ENCODE measurements around the gene CIRBP.

Gene CIRBP

DNA sequence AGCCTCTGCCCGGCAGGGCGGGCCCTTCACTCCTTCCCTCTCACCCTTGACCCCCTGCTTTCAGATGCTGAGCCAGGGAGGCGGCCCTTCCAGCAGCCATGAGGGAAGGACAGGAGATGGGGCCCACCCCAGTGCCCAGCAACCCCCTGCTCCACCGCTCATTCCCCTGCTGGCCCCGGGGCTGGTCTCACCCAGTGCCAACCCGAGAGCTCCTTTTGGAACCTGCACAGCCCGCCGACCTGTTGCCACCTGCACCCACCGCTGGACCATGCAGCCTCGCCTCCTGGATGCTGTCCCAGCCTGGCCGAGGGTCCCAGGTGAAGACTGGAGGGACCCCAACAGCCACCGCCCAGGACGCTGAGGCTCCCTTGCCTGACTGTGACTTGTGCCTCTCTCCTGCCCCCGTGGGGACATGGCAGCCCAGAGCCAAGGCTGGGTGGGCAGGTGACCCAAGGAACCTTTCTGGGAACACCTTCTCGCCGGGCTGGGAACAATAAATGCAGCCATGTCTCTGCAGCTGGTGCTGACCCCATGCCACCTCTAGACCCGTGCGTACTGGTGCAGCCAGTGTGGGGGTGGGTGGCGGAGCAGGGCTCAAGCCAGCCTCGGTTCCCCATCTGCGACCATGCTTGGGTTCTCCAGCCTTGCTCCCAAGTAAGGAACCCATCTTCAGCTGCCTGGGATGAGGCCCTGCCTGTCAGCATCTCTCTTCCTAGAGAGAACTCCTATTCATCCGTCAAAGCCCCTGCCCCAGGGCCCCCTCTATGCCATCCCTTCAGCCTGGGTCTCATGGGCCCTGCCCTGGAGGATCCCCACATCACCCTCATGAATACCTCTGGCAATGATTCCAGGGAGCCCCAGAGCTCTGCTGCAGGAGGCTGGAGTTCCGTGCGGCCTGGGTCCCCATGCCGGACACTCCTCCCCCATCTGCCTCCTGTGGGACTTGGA lies 9.9 kb downstream of the CIRBP start:
- DNase-seq (ENCODE audit: low read depth), result no peak

GRCh38 chr19:1279782-1280341 lies 10.7 kb downstream of the CIRBP start:
- DNase-seq (ENCODE audit: low read depth), result peak; percentile 72

- no peak for DNase-seq (ENCODE audit: low read depth)
Observed at GRCh38 chr19:1280636-1281568, 11.8 kb downstream of the CIRBP start.

DNA sequence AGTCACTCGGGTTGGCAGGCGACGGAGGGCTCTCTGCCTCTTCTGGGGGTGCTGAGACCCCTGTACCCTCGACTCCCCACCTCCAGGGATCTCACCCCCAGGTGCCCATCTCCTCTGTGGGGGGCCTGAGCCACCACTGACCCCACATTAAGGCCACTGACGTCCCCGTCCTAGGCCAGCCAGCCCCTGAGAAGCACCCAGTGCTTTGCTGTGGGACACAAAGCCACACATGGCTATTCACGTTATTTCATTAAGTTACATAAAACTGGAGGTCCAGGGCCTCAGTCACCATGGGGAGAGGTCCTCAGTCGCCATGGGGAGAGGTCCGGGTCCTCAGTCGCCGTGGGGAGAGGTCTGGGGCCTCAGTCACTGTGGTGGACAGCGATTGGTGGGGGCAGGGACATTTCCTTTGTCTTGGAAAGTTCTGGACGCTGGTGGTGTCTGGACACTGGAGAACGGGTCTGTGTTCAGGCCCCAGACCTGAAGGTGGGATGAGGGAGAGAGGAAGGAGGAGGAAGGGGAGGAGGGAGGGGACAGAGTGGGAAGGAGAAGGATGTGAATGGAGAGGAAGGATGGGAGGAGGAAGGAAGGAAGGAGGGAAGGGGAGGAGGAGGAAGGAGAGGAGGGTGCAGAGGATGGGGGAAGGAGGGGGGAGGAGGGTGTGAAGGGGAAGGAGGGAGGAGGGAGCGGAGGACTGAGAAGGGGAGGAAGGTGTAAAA lies 12.6 kb downstream of the CIRBP start:
- DNase-seq (ENCODE audit: low read depth), result no peak

- DNase-seq (ENCODE audit: low read depth), result no peak
Observed at GRCh38 chr19:1282588-1283206, 13.6 kb downstream of the CIRBP start.

GRCh38 chr19:1283207-1283916 lies 14.2 kb downstream of the CIRBP start:
- no peak for DNase-seq (ENCODE audit: low read depth)

- no peak for DNase-seq (ENCODE audit: low read depth)
Observed at GRCh38 chr19:1283917-1284292, 14.8 kb downstream of the CIRBP start.

GRCh38 chr19:1284293-1284978 lies 15.3 kb downstream of the CIRBP start:
- no peak for DNase-seq (ENCODE audit: low read depth)

GRCh38 chr19:1284979-1285736 lies 16.0 kb downstream of the CIRBP start:
- DNase-seq (ENCODE audit: low read depth), result no peak

DNA sequence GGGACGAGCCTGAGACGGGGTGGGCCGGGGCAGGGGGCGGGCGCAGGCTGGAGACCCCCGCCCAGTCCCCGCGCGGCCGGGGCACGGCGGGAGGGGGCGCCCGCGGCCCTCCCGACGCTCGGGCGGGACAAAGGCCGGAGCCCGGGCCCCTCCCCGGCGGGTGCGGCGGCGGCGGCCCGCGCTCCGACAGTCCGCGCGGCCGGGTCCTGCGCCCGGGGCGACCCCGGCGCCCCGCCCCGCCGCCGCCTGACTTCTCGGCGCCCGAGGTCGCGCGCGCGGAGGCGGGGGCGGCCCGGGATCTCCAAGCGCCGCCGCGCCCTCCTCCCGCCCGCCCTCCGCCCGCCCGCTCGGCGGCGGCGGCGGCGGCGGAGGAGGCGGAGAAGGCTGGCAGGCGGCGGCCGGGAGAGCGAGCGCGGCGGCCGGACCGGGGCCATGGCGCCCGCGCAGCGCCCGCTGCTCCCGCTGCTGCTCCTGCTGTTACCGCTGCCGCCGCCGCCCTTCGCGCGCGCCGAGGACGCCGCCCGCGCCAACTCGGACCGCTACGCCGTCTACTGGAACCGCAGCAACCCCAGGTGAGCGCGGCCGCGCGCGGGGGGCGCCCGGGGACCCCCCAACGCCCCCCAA lies 16.7 kb downstream of the CIRBP start, which contains the start of gene EFNA2:
EFNA2 (plus strand) TSS at position 137 of the 624 bp plus-strand sequence; CDS start at position 433, 296 bp downstream.
- no peak for DNase-seq (ENCODE audit: low read depth)

GRCh38 chr19:1286487-1287353 lies 17.6 kb downstream of the CIRBP start:
- DNase-seq (ENCODE audit: low read depth), result no peak

DNA sequence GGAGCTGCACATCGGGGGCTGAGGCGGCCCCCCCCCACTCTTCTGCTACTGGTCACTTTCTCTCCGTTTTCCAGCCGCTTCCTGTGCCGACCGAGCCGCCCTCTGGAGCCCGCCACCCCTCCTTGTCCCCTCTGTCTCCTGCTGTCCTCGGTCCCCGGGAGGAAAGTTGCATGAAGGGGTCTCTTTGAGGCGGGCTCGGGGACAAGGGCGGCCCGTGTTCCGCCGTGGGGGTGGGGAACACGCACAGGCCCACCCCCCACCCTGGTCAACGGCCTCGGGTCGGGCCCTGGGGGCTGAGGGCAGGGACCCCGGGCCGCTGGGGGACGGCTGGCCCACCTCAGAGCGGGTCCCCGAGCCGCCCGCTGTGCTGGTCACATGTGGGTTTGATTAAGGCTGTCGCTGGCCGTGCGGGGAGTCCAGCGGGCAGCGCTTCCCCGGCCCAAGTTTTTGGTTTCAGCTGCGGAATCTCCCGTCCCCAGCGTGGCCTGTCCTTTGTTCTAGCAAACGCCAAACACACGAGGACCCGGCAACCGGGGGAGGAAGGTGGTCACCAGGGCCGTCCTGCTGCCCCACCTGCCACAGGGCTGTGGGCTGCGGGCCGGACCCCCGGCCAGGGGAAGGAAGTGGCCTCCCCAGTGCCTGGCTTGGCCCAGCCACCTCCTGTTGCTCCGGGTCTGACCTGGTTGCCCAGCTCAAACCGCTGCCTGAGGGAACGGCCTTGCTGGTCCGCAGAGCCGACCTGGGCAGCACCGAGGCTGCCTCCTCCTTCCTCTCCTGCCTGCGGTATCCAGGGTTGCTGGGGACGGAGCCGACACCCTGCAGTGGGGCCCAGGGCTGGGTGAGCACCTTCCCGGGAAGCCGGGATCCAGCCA lies 18.5 kb downstream of the CIRBP start:
- no peak for DNase-seq (ENCODE audit: low read depth)

DNA sequence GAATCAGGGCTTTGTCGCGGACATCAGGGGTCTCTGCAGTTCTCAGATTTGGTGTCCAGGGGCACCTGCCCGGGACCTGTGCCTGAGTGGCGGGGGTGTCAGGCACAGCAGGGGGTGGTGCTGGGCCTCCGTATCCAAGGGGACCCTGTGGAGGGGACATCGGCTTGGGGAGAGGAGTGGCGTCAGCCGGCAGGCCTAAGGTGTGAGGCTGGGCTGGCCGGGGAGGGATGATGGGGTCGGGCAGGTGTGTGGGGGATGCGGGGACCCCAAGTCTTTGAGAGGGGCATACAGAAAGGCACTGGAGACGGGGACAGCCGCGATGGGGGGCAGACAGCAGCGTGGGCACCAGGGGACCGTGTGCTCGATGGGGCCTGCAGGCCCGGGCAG lies 19.1 kb downstream of the CIRBP start:
- DNase-seq (ENCODE audit: low read depth), result no peak

- no peak for DNase-seq (ENCODE audit: low read depth)
Observed at GRCh38 chr19:1288833-1289685, 19.9 kb downstream of the CIRBP start.

- DNase-seq (ENCODE audit: low read depth), result no peak
Observed at GRCh38 chr19:1289686-1290025, 20.5 kb downstream of the CIRBP start.

DNA sequence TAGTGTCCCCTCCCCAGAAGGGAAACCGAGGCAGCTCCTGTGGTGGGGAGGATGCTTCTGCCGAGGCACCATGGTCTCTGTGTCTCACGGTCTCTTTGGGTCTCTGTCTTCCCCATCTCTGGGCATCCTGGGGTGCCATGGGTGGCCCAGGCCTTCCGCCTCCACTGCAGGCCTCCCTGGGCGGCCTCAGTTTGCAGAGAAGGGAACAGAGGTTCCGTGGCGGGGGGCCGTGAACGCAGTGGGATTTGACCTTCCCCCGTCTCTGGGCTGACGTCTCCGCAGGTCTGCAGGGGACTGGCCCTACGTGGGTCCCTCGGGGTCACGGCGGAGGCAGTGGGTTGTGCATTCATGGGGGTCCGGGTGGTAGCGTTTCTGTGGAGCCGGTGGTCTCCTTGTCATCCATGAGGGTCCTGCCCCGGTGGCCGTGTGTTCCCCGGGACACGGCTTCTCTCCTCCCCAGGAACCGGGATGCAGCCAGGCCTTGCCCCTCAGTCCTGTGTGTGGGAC lies 21.1 kb downstream of the CIRBP start:
- DNase-seq (ENCODE audit: low read depth), result no peak
